ENCODE results near the gene STEAP1B.

DNA sequence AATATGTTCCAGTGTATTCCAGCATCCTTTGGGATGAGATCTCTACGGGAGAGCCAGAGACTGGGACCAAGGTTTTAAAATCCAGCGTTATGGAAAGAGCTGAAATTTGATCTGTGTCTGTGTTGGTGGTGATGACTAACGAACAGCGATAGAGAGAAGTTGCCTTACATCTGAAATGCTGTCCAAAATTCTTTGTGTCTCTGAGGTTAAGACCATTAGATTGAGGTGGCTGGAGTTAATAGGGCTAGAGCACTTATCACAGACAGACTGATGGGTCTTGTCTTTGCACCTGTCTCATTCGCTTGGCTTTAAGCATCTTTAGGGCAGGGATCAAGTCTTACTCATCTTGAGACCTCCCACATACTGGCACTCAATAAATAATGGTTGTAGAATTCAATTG is 102.0 kb downstream of the STEAP1B start:
- TF ChIP-seq, protein P1, sequence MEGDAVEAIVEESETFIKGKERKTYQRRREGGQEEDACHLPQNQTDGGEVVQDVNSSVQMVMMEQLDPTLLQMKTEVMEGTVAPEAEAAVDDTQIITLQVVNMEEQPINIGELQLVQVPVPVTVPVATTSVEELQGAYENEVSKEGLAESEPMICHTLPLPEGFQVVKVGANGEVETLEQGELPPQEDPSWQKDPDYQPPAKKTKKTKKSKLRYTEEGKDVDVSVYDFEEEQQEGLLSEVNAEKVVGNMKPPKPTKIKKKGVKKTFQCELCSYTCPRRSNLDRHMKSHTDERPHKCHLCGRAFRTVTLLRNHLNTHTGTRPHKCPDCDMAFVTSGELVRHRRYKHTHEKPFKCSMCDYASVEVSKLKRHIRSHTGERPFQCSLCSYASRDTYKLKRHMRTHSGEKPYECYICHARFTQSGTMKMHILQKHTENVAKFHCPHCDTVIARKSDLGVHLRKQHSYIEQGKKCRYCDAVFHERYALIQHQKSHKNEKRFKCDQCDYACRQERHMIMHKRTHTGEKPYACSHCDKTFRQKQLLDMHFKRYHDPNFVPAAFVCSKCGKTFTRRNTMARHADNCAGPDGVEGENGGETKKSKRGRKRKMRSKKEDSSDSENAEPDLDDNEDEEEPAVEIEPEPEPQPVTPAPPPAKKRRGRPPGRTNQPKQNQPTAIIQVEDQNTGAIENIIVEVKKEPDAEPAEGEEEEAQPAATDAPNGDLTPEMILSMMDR (IDR thresholded peaks at IDR 0.05; ENCODE audit: low read depth, low read length), result no peak
- no peak for TF ChIP-seq EZH2phosphoT487 (IDR thresholded peaks at IDR 0.05; ENCODE audit: low read depth)
